Progenitor cell of endocrine pancreas (in vitro differentiated cells): Measurements from ENCODE around the gene DUSP16. TPM values are rescaled to one million over a fixed set of nuclear protein-coding genes. Genes with fewer than 3 reads are reported as not detected.

Experiments
- DNase-seq: peaks from one replicate; pipeline ENCODE4 v3.0.0; 2021; ENCODE audit warnings: low spot score; ENCODE audit not compliant: unreplicated experiment
- H3K27ac Mint-ChIP-seq: 2 replicates; pipeline ENCODE4 v1.8.0; 2021; ENCODE audit warnings: mild to moderate bottlenecking, moderate library complexity, mixed read lengths
- H3K27me3 Mint-ChIP-seq: 2 replicates; pipeline ENCODE4 v1.8.0; 2021; ENCODE audit warnings: mixed read lengths
- H3K36me3 Mint-ChIP-seq: 2 replicates; pipeline ENCODE4 v1.8.0; 2022; ENCODE audit warnings: mixed read lengths; ENCODE audit not compliant: insufficient read depth
- H3K4me1 Mint-ChIP-seq: 2 replicates; pipeline ENCODE4 v1.8.0; 2021; ENCODE audit warnings: low read depth, mixed read lengths
- H3K4me3 Mint-ChIP-seq: 2 replicates; pipeline ENCODE4 v1.8.0; 2021; ENCODE audit warnings: low read depth, mild to moderate bottlenecking, moderate library complexity, mixed read lengths
- H3K9me3 Mint-ChIP-seq: 2 replicates; pipeline ENCODE4 v1.8.0; 2021; ENCODE audit warnings: low read depth, mixed read lengths
- total RNA-seq: library from RNA; stranded (reverse); gene quantifications from 2 replicates; pipeline ENCODE4 v1.2.1, GENCODE V29; 2021
- TF ChIP-seq, protein P1 (sequence below): fragments of 200-600 bp; sonication (generic); IDR thresholded peaks from one replicate; pipeline ENCODE4 v1.5.0; 2021; ENCODE audit warnings: antibody characterized with exemption, mild to moderate bottlenecking; ENCODE audit not compliant: unreplicated experiment

DUSP16 gene
- total RNA-seq, 1 donor from 2014 or later, result 67.5 TPM

DNA sequence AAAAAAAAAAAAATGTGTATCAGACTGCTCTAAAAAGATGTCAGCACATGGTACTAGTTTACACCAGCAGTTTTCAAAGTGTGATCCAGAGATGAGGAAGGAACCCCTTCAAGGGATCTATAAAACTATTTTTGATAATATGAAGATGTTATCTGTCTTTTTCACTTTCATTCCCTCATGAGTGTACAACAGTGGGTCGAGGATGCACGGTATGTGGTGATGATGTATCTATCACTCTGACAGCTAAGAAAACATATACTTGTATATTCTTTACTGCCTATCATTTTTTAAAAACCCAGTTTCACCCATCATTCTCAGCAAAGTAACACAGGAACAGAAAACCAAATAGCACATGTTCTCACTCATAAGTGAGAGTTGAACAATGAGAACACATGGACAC lies 12.4 kb downstream of the DUSP16 start:
- H3K36me3 Mint-ChIP-seq, result peaks cover 26% of the 10 kb centered on the region
- TF ChIP-seq, protein P1, sequence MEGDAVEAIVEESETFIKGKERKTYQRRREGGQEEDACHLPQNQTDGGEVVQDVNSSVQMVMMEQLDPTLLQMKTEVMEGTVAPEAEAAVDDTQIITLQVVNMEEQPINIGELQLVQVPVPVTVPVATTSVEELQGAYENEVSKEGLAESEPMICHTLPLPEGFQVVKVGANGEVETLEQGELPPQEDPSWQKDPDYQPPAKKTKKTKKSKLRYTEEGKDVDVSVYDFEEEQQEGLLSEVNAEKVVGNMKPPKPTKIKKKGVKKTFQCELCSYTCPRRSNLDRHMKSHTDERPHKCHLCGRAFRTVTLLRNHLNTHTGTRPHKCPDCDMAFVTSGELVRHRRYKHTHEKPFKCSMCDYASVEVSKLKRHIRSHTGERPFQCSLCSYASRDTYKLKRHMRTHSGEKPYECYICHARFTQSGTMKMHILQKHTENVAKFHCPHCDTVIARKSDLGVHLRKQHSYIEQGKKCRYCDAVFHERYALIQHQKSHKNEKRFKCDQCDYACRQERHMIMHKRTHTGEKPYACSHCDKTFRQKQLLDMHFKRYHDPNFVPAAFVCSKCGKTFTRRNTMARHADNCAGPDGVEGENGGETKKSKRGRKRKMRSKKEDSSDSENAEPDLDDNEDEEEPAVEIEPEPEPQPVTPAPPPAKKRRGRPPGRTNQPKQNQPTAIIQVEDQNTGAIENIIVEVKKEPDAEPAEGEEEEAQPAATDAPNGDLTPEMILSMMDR, result no peak
- no peak overlapping the region for H3K27ac Mint-ChIP-seq
- H3K27me3 Mint-ChIP-seq, result no peaks in the 10 kb centered on the region
- peaks cover 6% of the 10 kb centered on the region for H3K4me1 Mint-ChIP-seq
- no peak for DNase-seq
- no peaks in the 10 kb centered on the region for H3K9me3 Mint-ChIP-seq
- no peak overlapping the region for H3K4me3 Mint-ChIP-seq

DNA sequence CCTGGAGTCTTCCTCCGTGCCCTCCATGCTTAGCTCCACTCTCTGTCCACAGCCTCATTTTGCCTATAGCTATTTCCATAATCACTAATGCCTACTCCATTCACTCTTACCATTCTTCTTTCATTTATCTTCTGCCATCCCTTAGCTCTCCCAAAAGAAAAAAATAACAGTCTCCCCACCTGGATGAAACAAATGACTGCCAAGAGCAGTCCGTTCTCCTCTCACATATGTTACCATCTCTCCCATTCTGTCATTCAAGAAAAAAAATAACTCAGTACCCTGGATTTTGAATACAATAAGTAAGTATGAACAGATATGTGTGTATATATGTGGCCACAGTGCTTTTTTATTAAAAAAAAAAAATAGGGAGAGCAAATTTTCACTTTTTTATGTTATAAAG lies 13.2 kb downstream of the DUSP16 start:
- no peak for DNase-seq
- H3K36me3 Mint-ChIP-seq, result peaks cover 23% of the 10 kb centered on the region
- peaks cover 4% of the 10 kb centered on the region for H3K4me1 Mint-ChIP-seq
- no peaks in the 10 kb centered on the region for H3K9me3 Mint-ChIP-seq
- H3K4me3 Mint-ChIP-seq, result no peak overlapping the region
- no peak overlapping the region for H3K27ac Mint-ChIP-seq
- H3K27me3 Mint-ChIP-seq, result no peaks in the 10 kb centered on the region
- TF ChIP-seq, protein P1, result no peak

DNA sequence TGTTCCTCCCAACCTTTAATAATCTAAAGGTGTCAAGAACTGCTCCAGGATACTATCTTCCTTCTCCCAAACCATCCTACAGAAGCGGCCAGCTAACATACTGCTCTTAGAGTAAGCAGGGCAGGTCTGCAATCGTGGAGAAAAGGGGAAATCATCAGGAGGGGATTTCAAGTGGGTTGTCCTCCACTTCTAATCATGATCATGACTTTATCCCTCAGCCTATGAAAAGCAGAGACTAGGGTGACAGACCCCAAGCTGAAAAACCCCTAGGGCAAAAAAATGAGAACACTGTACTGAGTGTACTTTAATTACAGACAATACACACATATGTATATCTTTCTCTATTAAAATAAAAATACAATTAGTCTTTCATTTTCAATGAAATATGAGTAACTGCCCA lies 13.9 kb downstream of the DUSP16 start:
- Mint-ChIP-seq H3K27ac (no peak overlapping the region), H3K4me1 (peaks cover 6% of the 10 kb centered on the region), H3K9me3 (no peaks in the 10 kb centered on the region), H3K36me3 (peaks cover 24% of the 10 kb centered on the region), H3K4me3 (no peak overlapping the region), H3K27me3 (no peaks in the 10 kb centered on the region)
- TF ChIP-seq, protein P1, result no peak
- DNase-seq, result no peak

DNA sequence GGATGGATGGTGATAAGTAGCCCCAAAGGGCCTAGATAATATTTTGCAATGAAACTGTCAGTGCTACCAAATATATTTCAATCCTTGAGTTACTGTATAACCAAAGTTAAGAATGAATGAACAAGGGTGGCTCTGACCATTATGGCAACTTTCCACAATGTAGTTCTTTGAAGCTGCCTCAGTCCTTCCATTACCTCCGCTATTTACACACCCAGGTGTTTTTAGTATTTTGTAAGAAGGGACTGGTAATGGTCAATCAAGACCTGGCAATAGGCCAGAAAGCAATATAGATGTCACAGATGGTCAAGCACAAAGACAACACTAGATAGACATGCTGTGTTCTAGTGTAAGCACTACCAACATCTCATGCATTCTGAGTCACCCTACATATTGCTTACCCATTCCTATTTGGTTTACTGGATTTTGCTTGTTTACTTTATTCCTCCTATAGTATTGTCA lies 16.3 kb downstream of the DUSP16 start:
- Mint-ChIP-seq H3K36me3 (peaks cover 23% of the 10 kb centered on the region), H3K27ac (no peak overlapping the region), H3K9me3 (no peaks in the 10 kb centered on the region), H3K4me3 (no peak overlapping the region), H3K4me1 (peaks cover 6% of the 10 kb centered on the region), H3K27me3 (no peaks in the 10 kb centered on the region)
- TF ChIP-seq, protein P1, result no peak
- no peak for DNase-seq

DNA sequence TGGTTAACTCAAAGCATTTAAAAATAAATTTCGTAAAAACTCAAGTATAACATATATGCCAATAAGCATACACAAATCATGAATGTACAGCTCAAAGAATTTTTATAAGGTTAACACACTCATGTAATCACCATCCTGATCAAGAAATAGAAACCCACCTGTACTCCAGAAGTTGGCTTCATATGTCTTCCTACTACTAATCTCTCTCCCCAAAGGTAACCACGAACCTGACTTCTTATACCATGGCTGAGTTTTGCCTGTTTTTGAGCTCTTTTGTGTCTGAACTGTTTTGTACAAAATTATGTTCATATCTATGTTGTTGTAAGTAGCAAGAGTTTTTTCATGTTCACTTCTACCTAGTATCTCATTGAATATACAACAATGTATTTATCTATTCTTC lies 18.7 kb downstream of the DUSP16 start:
- no peak for DNase-seq
- no peaks in the 10 kb centered on the region for H3K9me3 Mint-ChIP-seq
- H3K4me3 Mint-ChIP-seq, result no peak overlapping the region
- TF ChIP-seq, protein P1, result no peak
- H3K27me3 Mint-ChIP-seq, result no peaks in the 10 kb centered on the region
- H3K27ac Mint-ChIP-seq, result no peak overlapping the region
- peaks cover 9% of the 10 kb centered on the region for H3K4me1 Mint-ChIP-seq
- peaks cover 21% of the 10 kb centered on the region for H3K36me3 Mint-ChIP-seq
